ENCODE data around the gene PNMA6E. TPM values are rescaled to one million over a fixed set of nuclear protein-coding genes. Genes with fewer than 3 reads are reported as not detected.

The PNMA6E gene
- total RNA-seq: 0.06 TPM in 1 of 2 replicates, not detected in the other
- polyA plus RNA-seq: not detected in 2 replicates

- Histone ChIP-seq H3K4me1 (ENCODE audit: low read depth) (no peaks in the 10 kb centered on the region), H3K36me3 (no peaks in the 10 kb centered on the region), H3K27me3 (no peaks in the 10 kb centered on the region), H3K4me3 (no peak within 1 kb of the TSS), H3K27ac (no peak within 1 kb of the TSS), H3K9me3 (ENCODE audit: low read depth) (no peaks in the 10 kb centered on the region)
- DNase-seq (ENCODE audit: low read depth in 1 of 2, low spot score in 1 of 2): no peak
- TF ChIP-seq CTCF (IDR thresholded peaks at IDR 0.05; ENCODE audit: low read depth, low read length): no peak
These were observed at the start of gene PNMA6E for GRCh38 chrX:153401133-153401764. TSS of gene PNMA6E (minus strand) at chrX:153401350. CDS start at chrX:153398849, 2,501 bp downstream.

GRCh38 chrX:153450949-153451277 is 49.8 kb upstream of the PNMA6E start:
- H3K9me3 ChIP-seq (ENCODE audit: low read depth): no peaks in the 10 kb centered on the region
- DNase-seq (ENCODE audit: low read depth in 1 of 2, low spot score in 1 of 2): no peak
- no peaks in the 10 kb centered on the region for H3K36me3 ChIP-seq
- H3K27me3 ChIP-seq: no peaks in the 10 kb centered on the region
- no peak overlapping the region for H3K27ac ChIP-seq
- peaks cover 6% of the 10 kb centered on the region for H3K4me1 ChIP-seq (ENCODE audit: low read depth)
- TF ChIP-seq CTCF (IDR thresholded peaks at IDR 0.05; ENCODE audit: low read depth, low read length): no peak
- H3K4me3 ChIP-seq: no peak overlapping the region

GRCh38 chrX:153450114-153450948 is 49.2 kb upstream of the PNMA6E start:
- Histone ChIP-seq H3K27me3 (no peaks in the 10 kb centered on the region), H3K36me3 (no peaks in the 10 kb centered on the region), H3K27ac (no peak overlapping the region), H3K4me3 (no peak overlapping the region), H3K9me3 (ENCODE audit: low read depth) (no peaks in the 10 kb centered on the region), H3K4me1 (ENCODE audit: low read depth) (peaks cover 6% of the 10 kb centered on the region)
- no peak for TF ChIP-seq CTCF (IDR thresholded peaks at IDR 0.05; ENCODE audit: low read depth, low read length)
- no peak for DNase-seq (ENCODE audit: low read depth in 1 of 2, low spot score in 1 of 2)

GRCh38 chrX:153449368-153450113 is 48.4 kb upstream of the PNMA6E start:
- H3K27me3 ChIP-seq: no peaks in the 10 kb centered on the region
- no peak for DNase-seq (ENCODE audit: low read depth in 1 of 2, low spot score in 1 of 2)
- no peak overlapping the region for H3K27ac ChIP-seq
- no peaks in the 10 kb centered on the region for H3K36me3 ChIP-seq
- H3K4me3 ChIP-seq: no peak overlapping the region
- TF ChIP-seq CTCF (IDR thresholded peaks at IDR 0.05; ENCODE audit: low read depth, low read length): no peak
- H3K9me3 ChIP-seq (ENCODE audit: low read depth): no peaks in the 10 kb centered on the region
- peaks cover 6% of the 10 kb centered on the region for H3K4me1 ChIP-seq (ENCODE audit: low read depth)

GRCh38 chrX:153448556-153449367 is 47.6 kb upstream of the PNMA6E start:
- Histone ChIP-seq H3K4me1 (ENCODE audit: low read depth) (peaks cover 6% of the 10 kb centered on the region), H3K9me3 (ENCODE audit: low read depth) (no peaks in the 10 kb centered on the region), H3K27ac (no peak overlapping the region), H3K36me3 (no peaks in the 10 kb centered on the region), H3K4me3 (no peak overlapping the region), H3K27me3 (no peaks in the 10 kb centered on the region)
- TF ChIP-seq CTCF (IDR thresholded peaks at IDR 0.05; ENCODE audit: low read depth, low read length): no peak
- DNase-seq (ENCODE audit: low read depth in 1 of 2, low spot score in 1 of 2): no peak

Measured in cardiac muscle cell (in vitro differentiated cells and primary cell).